Right ventricle myocardium inferior (tissue), 1 donor: Measurements from ENCODE around the gene FAM199X. TPM values are rescaled to one million over a fixed set of nuclear protein-coding genes. Genes with fewer than 3 reads are reported as not detected.
A peak's percentile ranks its signal among the peaks of the same experiment; 100 is the strongest.
"Not testable (repeated sequence)": the region's sequence is repeated elsewhere in the genome, so short reads cannot be mapped to it uniquely, and the experiment has no call there.

Source experiments
- ATAC-seq: fragments of 200-7000 bp; cut with Tn5 transposase; one replicate; pipeline ENCODE4 v1.9.1; 2020; ENCODE audit warnings: mild to moderate bottlenecking, moderate library complexity
- DNase-seq: peaks from one replicate; pipeline ENCODE4 v3.0.0; 2021; ENCODE audit errors: missing footprints
- intact Hi-C: fragments of 100-400 bp; cut with DNase I; formaldehyde crosslinking; loops from one replicate; pipeline ENCODE4 v1.11.0; 2022
- total RNA-seq: library from RNA; stranded (reverse); fragmentation: NEBNext Ultra II Directional; extraction: Animal tissue kit (Norgen Biotek cat#: 25700); gene quantifications from one replicate; pipeline ENCODE4 v1.2.1, GENCODE V29; 2021
- donor health status: DM: no; HTN: yes; CAD: no; lungs with severe emphysema.

Gene FAM199X
- total RNA-seq, 1 donor from 2014 or later, result 10.7 TPM

DNA sequence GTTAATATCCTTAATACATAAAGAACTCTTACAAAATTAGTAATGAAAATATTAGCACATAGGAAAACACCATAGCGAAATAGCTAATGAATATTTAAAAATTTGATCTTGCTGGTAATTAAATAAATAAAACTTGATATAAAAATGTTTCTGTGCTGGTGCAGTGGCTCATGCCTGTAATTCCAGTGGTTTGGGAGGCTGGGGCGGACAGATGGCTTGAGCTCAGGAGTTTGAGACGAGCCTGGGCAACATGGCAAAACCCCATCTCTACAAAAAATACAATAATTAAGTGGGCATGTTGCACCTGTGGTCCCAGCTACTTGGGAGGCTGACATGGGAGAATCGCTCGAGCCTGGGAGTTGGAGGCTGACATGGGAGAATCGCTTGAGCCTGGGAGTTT lies 7.6 kb downstream of the FAM199X start:
- intact Hi-C loops, result no loop called here
- ATAC-seq (no peak), DNase-seq (no peak)

DNA sequence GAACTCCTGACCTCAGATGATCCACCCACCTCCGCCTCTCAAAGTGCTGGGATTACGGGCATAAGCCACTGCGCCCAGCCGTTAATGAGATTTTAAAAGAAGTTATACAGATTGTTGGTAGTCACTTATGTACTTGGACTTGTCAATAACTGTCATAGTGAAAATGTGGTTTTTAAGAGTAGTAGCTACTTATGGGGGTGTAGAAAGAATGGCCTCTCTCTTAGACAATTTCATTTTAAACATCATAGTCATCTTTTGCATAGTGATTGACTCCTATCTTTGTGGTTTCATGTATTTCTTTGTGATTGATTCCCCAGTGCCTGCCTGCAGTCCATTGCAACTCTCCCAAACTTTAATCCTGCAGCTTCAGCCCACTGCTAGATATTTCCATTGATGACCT lies 17.4 kb downstream of the FAM199X start:
- intact Hi-C loops, result no loop called here
- DNase-seq (no peak), ATAC-seq (no peak)

- peak; percentile 48 for DNase-seq
- no peak for ATAC-seq
- intact Hi-C loops, result no loop called here
Measured at GRCh38 chrX:104187931-104188330, 21.7 kb downstream of the FAM199X start.

- DNase-seq, result no peak
- ATAC-seq, result no peak
- intact Hi-C loops, result no loop called here
Measured at GRCh38 chrX:104189837-104190236, 23.6 kb downstream of the FAM199X start.

GRCh38 chrX:104193485-104193884 lies 27.2 kb downstream of the FAM199X start:
- no peak for DNase-seq
- intact Hi-C loops, result no loop called here
- ATAC-seq, result no peak

GRCh38 chrX:104195013-104195412 lies 28.8 kb downstream of the FAM199X start:
- DNase-seq (no peak), ATAC-seq (no peak)
- intact Hi-C loops, result loop anchor here (5.0 kb wide), 1 partner anchor 72 kb away; no protein-coding TSS in a partner anchor

DNA sequence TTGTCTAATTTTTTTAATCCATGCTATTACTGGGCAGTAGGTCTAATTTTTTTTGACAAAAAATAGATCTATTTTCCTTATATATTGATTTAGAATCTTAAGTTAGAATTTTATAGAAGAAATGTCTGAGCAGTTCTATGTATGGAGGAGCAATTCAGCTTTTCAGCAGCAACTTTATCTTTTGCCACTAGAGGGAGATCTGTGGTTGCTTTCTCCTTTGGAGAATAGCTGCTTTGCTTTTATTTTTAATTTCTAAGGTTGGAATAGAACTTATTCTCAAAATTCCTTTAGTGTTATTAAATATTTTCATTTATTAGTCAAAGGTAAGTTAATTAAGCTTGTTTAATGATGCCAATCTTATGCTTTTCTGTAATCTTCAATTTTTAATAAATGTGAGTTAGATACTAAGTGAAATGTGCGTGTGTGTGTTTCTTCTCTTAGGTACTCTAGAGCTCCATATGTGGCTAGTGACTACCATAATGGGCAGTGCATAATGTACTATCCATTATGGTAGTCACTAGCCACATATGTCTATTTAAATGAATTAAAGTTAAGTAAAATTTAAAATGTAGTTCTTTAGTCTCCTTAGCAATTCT lies 29.3 kb downstream of the FAM199X start:
- ATAC-seq (no peak), DNase-seq (no peak)
- intact Hi-C loops, result loop anchor here (5.0 kb wide), 1 partner anchor 72 kb away; no protein-coding TSS in a partner anchor

DNA sequence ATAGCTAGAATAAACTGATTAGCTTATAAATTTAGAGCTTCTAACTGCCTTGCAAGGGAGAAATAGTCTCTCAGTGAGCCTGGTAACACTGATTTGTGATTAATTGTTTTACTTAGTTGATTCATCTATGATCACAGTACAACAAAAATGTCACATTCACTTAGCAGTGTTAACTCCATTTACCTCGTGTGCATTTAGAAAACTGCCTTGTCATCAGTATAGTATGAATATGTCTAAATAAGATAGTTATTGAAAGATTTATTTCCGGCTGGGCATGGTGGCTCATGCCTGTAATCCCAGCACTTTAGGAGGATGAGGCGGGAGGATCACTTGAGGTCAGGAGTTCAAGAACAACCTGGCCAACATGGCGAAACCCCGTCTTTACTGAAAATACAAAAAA lies 39.3 kb downstream of the FAM199X start:
- intact Hi-C loops, result no loop called here
- ATAC-seq (no peak), DNase-seq (no peak)

GRCh38 chrX:104211187-104211586 lies 44.9 kb downstream of the FAM199X start:
- intact Hi-C loops, result no loop called here
- ATAC-seq (no peak), DNase-seq (no peak)

GRCh38 chrX:104230060-104230459 lies 63.8 kb downstream of the FAM199X start:
- DNase-seq, ATAC-seq, intact Hi-C loops: not testable (repeated sequence)

Other genes with a start within 250 kb of the FAM199X start
- gene TMSB15B, start 203.8 kb upstream of the FAM199X start, total RNA-seq, result 0.27 TPM
- gene H2BW1, start 152.7 kb upstream of the FAM199X start, total RNA-seq, result not detected
- gene H2BW2, start 126.5 kb upstream of the FAM199X start, total RNA-seq, result not detected
- 0.19 TPM for gene TMSB15C, start 90.2 kb upstream of the FAM199X start, total RNA-seq
- 0.22 TPM for gene ZCCHC18, start 53.9 kb upstream of the FAM199X start, total RNA-seq
- gene SLC25A53, start 9.4 kb upstream of the FAM199X start, total RNA-seq, result 11.8 TPM
- gene ESX1, start 88.5 kb downstream of the FAM199X start, total RNA-seq, result not detected